ENCODE measurements around the gene CHN2.
A peak's percentile ranks its signal among the peaks of the same experiment; 100 is the strongest.

Gene CHN2
- total RNA-seq = 3.1 to 5.8 (median 4.5) reads per million in 3 donors

GRCh38 chr7:29194594-29195427, at the start of gene CHN2:
Gene CHN2, plus strand, starts transcription at chr7:29194775.
- peak within 1 kb of the TSS; percentile 47 for H3K4me3 ChIP-seq (ENCODE audit: insufficient read depth, low read depth, low read length, poor library complexity, severe bottlenecking)
- H3K36me3 ChIP-seq (ENCODE audit: control insufficient read depth, insufficient read depth, low read length) = no peaks in the 10 kb centered on the region
- H3K27me3 ChIP-seq (replicated peaks; ENCODE audit: control insufficient read depth, insufficient read depth, low read length, poor library complexity, severe bottlenecking) = no peaks in the 10 kb centered on the region
- DNase-seq = peak in 2 of 3 donors; percentile 8 to 16
- no peaks in the 10 kb centered on the region for H3K4me1 ChIP-seq (ENCODE audit: control insufficient read depth, insufficient read depth, low read length, poor library complexity, severe bottlenecking)
- no peak within 1 kb of the TSS for H3K27ac ChIP-seq (ENCODE audit: insufficient read depth, low read length, poor library complexity, severe bottlenecking)
- no peaks in the 10 kb centered on the region for H3K9me3 ChIP-seq (ENCODE audit: control insufficient read depth, low read length)

GRCh38 chr7:29145553-29146056, 49.0 kb upstream of the CHN2 start:
- H3K9me3 ChIP-seq (ENCODE audit: control insufficient read depth, low read length) = no peaks in the 10 kb centered on the region
- H3K27me3 ChIP-seq (replicated peaks; ENCODE audit: control insufficient read depth, insufficient read depth, low read length, poor library complexity, severe bottlenecking) = peaks cover 3% of the 10 kb centered on the region
- no peak for DNase-seq
- no peak overlapping the region for H3K4me3 ChIP-seq (ENCODE audit: insufficient read depth, low read depth, low read length, poor library complexity, severe bottlenecking)
- H3K4me1 ChIP-seq (ENCODE audit: control insufficient read depth, insufficient read depth, low read length, poor library complexity, severe bottlenecking) = no peaks in the 10 kb centered on the region
- no peaks in the 10 kb centered on the region for H3K36me3 ChIP-seq (ENCODE audit: control insufficient read depth, insufficient read depth, low read length)
- H3K27ac ChIP-seq (ENCODE audit: insufficient read depth, low read length, poor library complexity, severe bottlenecking) = no peak overlapping the region

- DNase-seq = no peak
- no peaks in the 10 kb centered on the region for H3K36me3 ChIP-seq (ENCODE audit: control insufficient read depth, insufficient read depth, low read length)
- no peaks in the 10 kb centered on the region for H3K4me1 ChIP-seq (ENCODE audit: control insufficient read depth, insufficient read depth, low read length, poor library complexity, severe bottlenecking)
- H3K27me3 ChIP-seq (replicated peaks; ENCODE audit: control insufficient read depth, insufficient read depth, low read length, poor library complexity, severe bottlenecking) = peaks cover 3% of the 10 kb centered on the region
- H3K9me3 ChIP-seq (ENCODE audit: control insufficient read depth, low read length) = no peaks in the 10 kb centered on the region
- no peak within 1 kb of the TSS for H3K4me3 ChIP-seq (ENCODE audit: insufficient read depth, low read depth, low read length, poor library complexity, severe bottlenecking)
- no peak within 1 kb of the TSS for H3K27ac ChIP-seq (ENCODE audit: insufficient read depth, low read length, poor library complexity, severe bottlenecking)
Observed at GRCh38 chr7:29146057-29146706, 48.4 kb upstream of the CHN2 start, which contains the start of gene CPVL. Gene CPVL, minus strand, starts transcription at chr7:29146537. Its CDS starts 25,476 bp downstream, at chr7:29121061.

- no peaks in the 10 kb centered on the region for H3K9me3 ChIP-seq (ENCODE audit: control insufficient read depth, low read length)
- H3K4me1 ChIP-seq (ENCODE audit: control insufficient read depth, insufficient read depth, low read length, poor library complexity, severe bottlenecking) = no peaks in the 10 kb centered on the region
- no peak overlapping the region for H3K4me3 ChIP-seq (ENCODE audit: insufficient read depth, low read depth, low read length, poor library complexity, severe bottlenecking)
- H3K27me3 ChIP-seq (replicated peaks; ENCODE audit: control insufficient read depth, insufficient read depth, low read length, poor library complexity, severe bottlenecking) = peaks cover 3% of the 10 kb centered on the region
- H3K36me3 ChIP-seq (ENCODE audit: control insufficient read depth, insufficient read depth, low read length) = no peaks in the 10 kb centered on the region
- no peak for DNase-seq
- H3K27ac ChIP-seq (ENCODE audit: insufficient read depth, low read length, poor library complexity, severe bottlenecking) = no peak overlapping the region
Observed at GRCh38 chr7:29146888-29147609, 47.5 kb upstream of the CHN2 start.

GRCh38 chr7:29147821-29148220, 46.8 kb upstream of the CHN2 start:
- Histone ChIP-seq H3K4me1 (ENCODE audit: control insufficient read depth, insufficient read depth, low read length, poor library complexity, severe bottlenecking) (no peaks in the 10 kb centered on the region), H3K27me3 (replicated peaks; ENCODE audit: control insufficient read depth, insufficient read depth, low read length, poor library complexity, severe bottlenecking) (peaks cover 3% of the 10 kb centered on the region), H3K4me3 (ENCODE audit: insufficient read depth, low read depth, low read length, poor library complexity, severe bottlenecking) (no peak overlapping the region), H3K36me3 (ENCODE audit: control insufficient read depth, insufficient read depth, low read length) (no peaks in the 10 kb centered on the region), H3K27ac (ENCODE audit: insufficient read depth, low read length, poor library complexity, severe bottlenecking) (no peak overlapping the region), H3K9me3 (ENCODE audit: control insufficient read depth, low read length) (no peaks in the 10 kb centered on the region)
- DNase-seq = no peak

GRCh38 chr7:29149036-29149435, 45.5 kb upstream of the CHN2 start:
- peaks cover 3% of the 10 kb centered on the region for H3K27me3 ChIP-seq (replicated peaks; ENCODE audit: control insufficient read depth, insufficient read depth, low read length, poor library complexity, severe bottlenecking)
- DNase-seq = no peak
- H3K27ac ChIP-seq (ENCODE audit: insufficient read depth, low read length, poor library complexity, severe bottlenecking) = no peak overlapping the region
- no peaks in the 10 kb centered on the region for H3K36me3 ChIP-seq (ENCODE audit: control insufficient read depth, insufficient read depth, low read length)
- H3K4me1 ChIP-seq (ENCODE audit: control insufficient read depth, insufficient read depth, low read length, poor library complexity, severe bottlenecking) = no peaks in the 10 kb centered on the region
- H3K9me3 ChIP-seq (ENCODE audit: control insufficient read depth, low read length) = no peaks in the 10 kb centered on the region
- H3K4me3 ChIP-seq (ENCODE audit: insufficient read depth, low read depth, low read length, poor library complexity, severe bottlenecking) = no peak overlapping the region

- Histone ChIP-seq H3K27ac (ENCODE audit: insufficient read depth, low read length, poor library complexity, severe bottlenecking) (no peak overlapping the region), H3K27me3 (replicated peaks; ENCODE audit: control insufficient read depth, insufficient read depth, low read length, poor library complexity, severe bottlenecking) (peaks cover 3% of the 10 kb centered on the region)
Observed at GRCh38 chr7:29150856-29151255, 43.7 kb upstream of the CHN2 start.

GRCh38 chr7:29154076-29154475, 40.5 kb upstream of the CHN2 start:
- no peaks in the 10 kb centered on the region for H3K4me1 ChIP-seq (ENCODE audit: control insufficient read depth, insufficient read depth, low read length, poor library complexity, severe bottlenecking)
- DNase-seq = no peak
- H3K27me3 ChIP-seq (replicated peaks; ENCODE audit: control insufficient read depth, insufficient read depth, low read length, poor library complexity, severe bottlenecking) = no peaks in the 10 kb centered on the region
- no peaks in the 10 kb centered on the region for H3K36me3 ChIP-seq (ENCODE audit: control insufficient read depth, insufficient read depth, low read length)
- H3K4me3 ChIP-seq (ENCODE audit: insufficient read depth, low read depth, low read length, poor library complexity, severe bottlenecking) = no peak overlapping the region
- H3K9me3 ChIP-seq (ENCODE audit: control insufficient read depth, low read length) = no peaks in the 10 kb centered on the region
- no peak overlapping the region for H3K27ac ChIP-seq (ENCODE audit: insufficient read depth, low read length, poor library complexity, severe bottlenecking)

More at GRCh38 chr7:29150856-29151255, 43.7 kb upstream of the CHN2 start:
- no peaks in the 10 kb centered on the region for H3K36me3 ChIP-seq (ENCODE audit: control insufficient read depth, insufficient read depth, low read length)
- DNase-seq = no peak
- no peak overlapping the region for H3K4me3 ChIP-seq (ENCODE audit: insufficient read depth, low read depth, low read length, poor library complexity, severe bottlenecking)
- H3K4me1 ChIP-seq (ENCODE audit: control insufficient read depth, insufficient read depth, low read length, poor library complexity, severe bottlenecking) = no peaks in the 10 kb centered on the region
- no peaks in the 10 kb centered on the region for H3K9me3 ChIP-seq (ENCODE audit: control insufficient read depth, low read length)

- Histone ChIP-seq H3K36me3 (ENCODE audit: control insufficient read depth, insufficient read depth, low read length) (no peaks in the 10 kb centered on the region), H3K4me1 (ENCODE audit: control insufficient read depth, insufficient read depth, low read length, poor library complexity, severe bottlenecking) (no peaks in the 10 kb centered on the region), H3K4me3 (ENCODE audit: insufficient read depth, low read depth, low read length, poor library complexity, severe bottlenecking) (no peak overlapping the region), H3K9me3 (ENCODE audit: control insufficient read depth, low read length) (no peaks in the 10 kb centered on the region), H3K27me3 (replicated peaks; ENCODE audit: control insufficient read depth, insufficient read depth, low read length, poor library complexity, severe bottlenecking) (no peaks in the 10 kb centered on the region), H3K27ac (ENCODE audit: insufficient read depth, low read length, poor library complexity, severe bottlenecking) (no peak overlapping the region)
- no peak for DNase-seq
Observed at GRCh38 chr7:29156907-29157452, 37.6 kb upstream of the CHN2 start.

All from effector memory CD4-positive, alpha-beta T cell (primary cell).